ENCODE measurements around the gene SLC16A11.

DNA sequence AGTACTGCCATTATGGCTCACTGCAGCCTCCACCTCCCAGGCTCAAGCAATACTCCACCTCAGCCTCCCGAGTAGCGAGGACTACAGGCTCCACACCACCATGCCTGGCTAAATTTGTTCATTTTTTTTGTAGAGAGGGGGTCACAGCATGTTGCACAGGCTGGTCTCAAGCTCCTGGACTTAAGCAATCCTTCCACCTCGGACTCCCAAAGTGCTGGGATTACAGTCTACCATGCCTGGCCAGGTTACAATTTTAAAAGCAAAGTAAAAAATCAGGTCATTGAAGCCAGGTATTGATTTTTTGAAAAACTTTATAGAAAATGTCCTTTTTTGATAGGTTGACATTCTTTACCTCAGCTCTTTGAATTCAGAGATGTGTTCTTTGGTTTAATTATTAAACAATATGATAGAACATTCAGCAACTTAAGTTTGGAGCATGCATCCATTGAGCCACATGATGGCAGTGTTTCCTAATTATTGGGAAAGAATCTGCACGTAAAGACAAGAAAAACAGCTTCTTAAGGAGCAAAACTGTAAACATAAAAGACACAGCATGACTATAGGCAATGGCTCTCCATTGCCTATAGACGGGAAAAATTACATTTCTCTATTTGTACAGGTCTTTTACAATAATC lies 1.7 kb upstream of the SLC16A11 start:
- TF ChIP-seq, protein P1, sequence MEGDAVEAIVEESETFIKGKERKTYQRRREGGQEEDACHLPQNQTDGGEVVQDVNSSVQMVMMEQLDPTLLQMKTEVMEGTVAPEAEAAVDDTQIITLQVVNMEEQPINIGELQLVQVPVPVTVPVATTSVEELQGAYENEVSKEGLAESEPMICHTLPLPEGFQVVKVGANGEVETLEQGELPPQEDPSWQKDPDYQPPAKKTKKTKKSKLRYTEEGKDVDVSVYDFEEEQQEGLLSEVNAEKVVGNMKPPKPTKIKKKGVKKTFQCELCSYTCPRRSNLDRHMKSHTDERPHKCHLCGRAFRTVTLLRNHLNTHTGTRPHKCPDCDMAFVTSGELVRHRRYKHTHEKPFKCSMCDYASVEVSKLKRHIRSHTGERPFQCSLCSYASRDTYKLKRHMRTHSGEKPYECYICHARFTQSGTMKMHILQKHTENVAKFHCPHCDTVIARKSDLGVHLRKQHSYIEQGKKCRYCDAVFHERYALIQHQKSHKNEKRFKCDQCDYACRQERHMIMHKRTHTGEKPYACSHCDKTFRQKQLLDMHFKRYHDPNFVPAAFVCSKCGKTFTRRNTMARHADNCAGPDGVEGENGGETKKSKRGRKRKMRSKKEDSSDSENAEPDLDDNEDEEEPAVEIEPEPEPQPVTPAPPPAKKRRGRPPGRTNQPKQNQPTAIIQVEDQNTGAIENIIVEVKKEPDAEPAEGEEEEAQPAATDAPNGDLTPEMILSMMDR (IDR thresholded peaks at IDR 0.05; ENCODE audit: insufficient read depth, low read depth, low read length): peak; percentile 91
- TF ChIP-seq EZH2 (IDR thresholded peaks at IDR 0.05; ENCODE audit: insufficient read depth, low read length): no peak

Measured in astrocyte (in vitro differentiated cells and primary cell).